ENCODE results near the gene ZNF662.
A peak's percentile ranks its signal among the peaks of the same experiment; 100 is the strongest.

Gene ZNF662

GRCh38 chr3:42906070-42906847, at the start of gene ZNF662:
TSS of gene ZNF662 (plus strand) at chr3:42906142. CDS start at chr3:42908115, 1,973 bp downstream.
- peak; percentile 53 for DNase-seq (ENCODE audit: low read depth)
- peak within 1 kb of the TSS; percentile 43 for H3K4me3 ChIP-seq (ENCODE audit: low read length)
- no peak for TF ChIP-seq CTCF (IDR thresholded peaks at IDR 0.05; ENCODE audit: insufficient read depth, low read depth, low read length, missing control alignments)

- TF ChIP-seq CTCF (IDR thresholded peaks at IDR 0.05; ENCODE audit: insufficient read depth, low read depth, low read length, missing control alignments) = no peak
Observed at GRCh38 chr3:42856544-42856943, 49.4 kb upstream of the ZNF662 start.

GRCh38 chr3:42864321-42864950, 41.5 kb upstream of the ZNF662 start:
- H3K4me3 ChIP-seq (ENCODE audit: low read length) = no peak overlapping the region
- TF ChIP-seq CTCF (IDR thresholded peaks at IDR 0.05; ENCODE audit: insufficient read depth, low read depth, low read length, missing control alignments) = no peak
- no peak for DNase-seq (ENCODE audit: low read depth)

More at GRCh38 chr3:42856544-42856943, 49.4 kb upstream of the ZNF662 start:
- H3K4me3 ChIP-seq (ENCODE audit: low read length) = no peak overlapping the region
- DNase-seq (ENCODE audit: low read depth) = no peak

GRCh38 chr3:42865256-42865655, 40.7 kb upstream of the ZNF662 start:
- no peak overlapping the region for H3K4me3 ChIP-seq (ENCODE audit: low read length)
- DNase-seq (ENCODE audit: low read depth) = no peak
- TF ChIP-seq CTCF (IDR thresholded peaks at IDR 0.05; ENCODE audit: insufficient read depth, low read depth, low read length, missing control alignments) = no peak

GRCh38 chr3:42867138-42867537, 38.8 kb upstream of the ZNF662 start:
- no peak for TF ChIP-seq CTCF (IDR thresholded peaks at IDR 0.05; ENCODE audit: insufficient read depth, low read depth, low read length, missing control alignments)
- H3K4me3 ChIP-seq (ENCODE audit: low read length) = no peak overlapping the region
- no peak for DNase-seq (ENCODE audit: low read depth)

GRCh38 chr3:42868841-42869240, 37.1 kb upstream of the ZNF662 start:
- no peak overlapping the region for H3K4me3 ChIP-seq (ENCODE audit: low read length)
- no peak for DNase-seq (ENCODE audit: low read depth)
- no peak for TF ChIP-seq CTCF (IDR thresholded peaks at IDR 0.05; ENCODE audit: insufficient read depth, low read depth, low read length, missing control alignments)

All from epithelial cell of esophagus (primary cell).